Tibial nerve (tissue), 4 donors: Measurements from ENCODE around the gene ZNF775.

ENCODE experiments used
- CTCF ChIP-seq, 5 experiments: fragments of 200-600 bp in 3 of 5; fragments of 450-650 bp in 2 of 5; sonication (generic) in 3 of 5; IDR thresholded peaks; one replicate each; pipeline ENCODE4 v1.5.1; 2016 to 2019; ENCODE audit warnings: antibody characterized with exemption in 5 of 5, mild to moderate bottlenecking in 3 of 5, moderate library complexity in 2 of 5
- EP300 ChIP-seq, 2 donors: sonication (generic); formaldehyde crosslinking; IDR thresholded peaks; one replicate each; pipeline ENCODE4 v1.6.1; 2017; ENCODE audit warnings: antibody characterized with exemption in 2 of 2, mild to moderate bottlenecking in 1 of 2
- POLR2A ChIP-seq, 2 donors: fragments of 450-650 bp; IDR thresholded peaks; one replicate each; pipeline ENCODE4 v1.6.1; 2017; ENCODE audit warnings: antibody characterized with exemption in 2 of 2, mild to moderate bottlenecking in 2 of 2, moderate library complexity in 2 of 2

GRCh38 chr7:150342121-150342408, 37.1 kb upstream of the ZNF775 start:
- TF ChIP-seq POLR2A (IDR thresholded peaks at IDR 0.05) (no peak), CTCF (IDR thresholded peaks at IDR 0.05) (no peak), EP300 (IDR thresholded peaks at IDR 0.05) (no peak)
